Measurements from ENCODE around the gene SLC16A13. TPM values are rescaled to one million over a fixed set of nuclear protein-coding genes. Genes with fewer than 3 reads are reported as not detected.
"Not testable (repeated sequence)": the region's sequence is repeated elsewhere in the genome, so short reads cannot be mapped to it uniquely, and the experiment has no call there.

The SLC16A13 gene, protein sequence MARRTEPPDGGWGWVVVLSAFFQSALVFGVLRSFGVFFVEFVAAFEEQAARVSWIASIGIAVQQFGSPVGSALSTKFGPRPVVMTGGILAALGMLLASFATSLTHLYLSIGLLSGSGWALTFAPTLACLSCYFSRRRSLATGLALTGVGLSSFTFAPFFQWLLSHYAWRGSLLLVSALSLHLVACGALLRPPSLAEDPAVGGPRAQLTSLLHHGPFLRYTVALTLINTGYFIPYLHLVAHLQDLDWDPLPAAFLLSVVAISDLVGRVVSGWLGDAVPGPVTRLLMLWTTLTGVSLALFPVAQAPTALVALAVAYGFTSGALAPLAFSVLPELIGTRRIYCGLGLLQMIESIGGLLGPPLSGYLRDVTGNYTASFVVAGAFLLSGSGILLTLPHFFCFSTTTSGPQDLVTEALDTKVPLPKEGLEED
- total RNA-seq (2022) (7.5 and 11.1 TPM in 2 replicates), Bru-seq, nascent RNA (percentile 56 among the genes with signal in this experiment), BruChase-seq, experiment 1, labeled RNA remaining after a 6-hour chase (percentile 52 among the genes with signal in this experiment), BruChase-seq, experiment 2, labeled RNA remaining after a 2-hour chase (percentile 56 among the genes with signal in this experiment)
- long read RNA-seq, partial matches to known transcripts, result 1 of 3 reads
- long read RNA-seq, other reads (novel, unspliced or antisense), result 0 of 3 reads

DNA sequence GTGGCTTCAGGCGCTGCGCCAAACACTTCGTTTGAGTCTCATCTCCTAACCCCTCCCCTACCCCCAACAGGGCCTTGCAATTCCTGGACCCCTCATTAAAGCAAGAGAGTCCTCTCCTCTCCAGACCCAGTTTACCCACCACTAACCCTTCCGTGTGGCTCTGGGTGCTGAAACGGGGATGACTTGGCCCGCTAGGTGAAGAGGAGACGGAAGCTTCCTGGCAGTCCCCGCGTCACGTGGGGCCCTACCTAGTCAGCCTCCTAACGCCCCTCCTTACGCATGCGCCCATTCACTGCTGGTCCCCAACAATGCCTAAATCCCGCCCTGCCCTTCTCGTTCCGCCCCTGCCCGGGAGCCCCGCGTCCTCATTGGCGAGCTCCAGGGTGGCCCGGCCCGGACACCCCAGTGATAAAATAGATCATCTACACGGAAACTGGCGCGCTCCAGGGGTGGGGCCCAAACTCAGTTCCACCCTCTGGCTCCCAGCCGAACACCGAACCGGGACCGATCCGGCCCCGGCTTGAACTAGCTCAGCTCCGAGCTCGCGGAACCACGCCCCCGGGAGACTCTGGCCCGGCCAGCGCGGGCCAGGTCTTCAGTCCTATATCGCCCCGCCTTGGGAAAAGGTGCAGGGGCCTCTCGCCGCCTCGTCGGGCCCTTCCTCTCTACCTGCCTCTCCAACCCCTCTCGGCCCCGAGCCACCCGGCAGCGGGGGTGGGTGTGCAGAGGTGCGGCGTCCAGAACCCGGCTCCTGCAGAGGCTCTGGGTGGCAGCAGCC is at the start of gene SLC16A13:
Gene SLC16A13, plus strand, starts transcription at position 425 of the 778 bp plus-strand sequence. CDS start 368 bp downstream, outside the sequence.
- Mint-ChIP-seq H3K27ac (ENCODE audit: low read depth, unreplicated experiment) (peak within 1 kb of the TSS; percentile 92), H3K36me3 (ENCODE audit: insufficient read depth, unreplicated experiment) (peaks cover 10% of the 10 kb centered on the region), H3K27me3 (ENCODE audit: insufficient read depth, unreplicated experiment) (no peaks in the 10 kb centered on the region), H3K9me3 (ENCODE audit: unreplicated experiment) (no peaks in the 10 kb centered on the region), H3K4me3 (ENCODE audit: unreplicated experiment) (peak within 1 kb of the TSS; percentile 92), H3K4me1 (ENCODE audit: insufficient read depth, unreplicated experiment) (peaks cover 21% of the 10 kb centered on the region)
- TF ChIP-seq, protein P1, sequence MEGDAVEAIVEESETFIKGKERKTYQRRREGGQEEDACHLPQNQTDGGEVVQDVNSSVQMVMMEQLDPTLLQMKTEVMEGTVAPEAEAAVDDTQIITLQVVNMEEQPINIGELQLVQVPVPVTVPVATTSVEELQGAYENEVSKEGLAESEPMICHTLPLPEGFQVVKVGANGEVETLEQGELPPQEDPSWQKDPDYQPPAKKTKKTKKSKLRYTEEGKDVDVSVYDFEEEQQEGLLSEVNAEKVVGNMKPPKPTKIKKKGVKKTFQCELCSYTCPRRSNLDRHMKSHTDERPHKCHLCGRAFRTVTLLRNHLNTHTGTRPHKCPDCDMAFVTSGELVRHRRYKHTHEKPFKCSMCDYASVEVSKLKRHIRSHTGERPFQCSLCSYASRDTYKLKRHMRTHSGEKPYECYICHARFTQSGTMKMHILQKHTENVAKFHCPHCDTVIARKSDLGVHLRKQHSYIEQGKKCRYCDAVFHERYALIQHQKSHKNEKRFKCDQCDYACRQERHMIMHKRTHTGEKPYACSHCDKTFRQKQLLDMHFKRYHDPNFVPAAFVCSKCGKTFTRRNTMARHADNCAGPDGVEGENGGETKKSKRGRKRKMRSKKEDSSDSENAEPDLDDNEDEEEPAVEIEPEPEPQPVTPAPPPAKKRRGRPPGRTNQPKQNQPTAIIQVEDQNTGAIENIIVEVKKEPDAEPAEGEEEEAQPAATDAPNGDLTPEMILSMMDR (IDR thresholded peaks at IDR 0.05; ENCODE audit: unreplicated experiment), result no peak
- intact Hi-C loops (cut with micrococcal nuclease), result no loop called here
- CTCF ChIA-PET, result interaction anchor here (1.0 to 1.2 kb wide), 2 partner anchors 10 to 14 kb away, joined by 3 to 7 read pairs; no protein-coding TSS in a partner anchor
- POLR2A ChIA-PET, result interaction anchor here (0.6 to 2.0 kb wide), 30 partner anchors 10 to 848 kb away, joined by 3 to 21 read pairs (median 4); partner anchors contain the start of genes ACADVL, DLG4, DVL2 and MPDU1
- DNase-seq (ENCODE audit: unreplicated experiment), result peak; percentile 99
- BruUV-seq (replicated peaks), result no TSS peak

DNA sequence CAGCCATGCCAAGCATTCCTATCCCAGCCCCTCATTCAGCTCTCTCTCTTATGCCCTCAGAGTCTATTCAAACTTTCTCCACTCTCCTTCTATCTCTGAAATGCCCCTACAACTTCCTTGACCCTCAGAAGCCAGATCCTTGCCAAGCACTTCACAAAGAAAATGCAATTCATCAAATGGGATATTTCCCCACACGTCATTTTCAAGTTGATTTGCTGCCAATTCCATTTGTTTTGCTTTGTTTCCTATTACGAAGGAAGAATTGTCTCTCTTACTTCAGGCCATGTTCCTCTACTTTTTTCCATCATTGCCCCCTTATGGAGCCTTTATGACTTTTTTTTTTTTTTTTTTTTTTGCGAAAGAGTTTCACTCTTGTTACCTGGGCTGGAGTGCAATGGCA is 49.1 kb upstream of the SLC16A13 start:
- POLR2A ChIA-PET, result no interaction called here
- no peaks in the 10 kb centered on the region for H3K4me1 Mint-ChIP-seq (ENCODE audit: insufficient read depth, unreplicated experiment)
- no peak for DNase-seq (ENCODE audit: unreplicated experiment)
- CTCF ChIA-PET, result no interaction called here
- no peaks in the 10 kb centered on the region for H3K27me3 Mint-ChIP-seq (ENCODE audit: insufficient read depth, unreplicated experiment)
- TF ChIP-seq, protein P1 (IDR thresholded peaks at IDR 0.05; ENCODE audit: unreplicated experiment), result no peak
- H3K36me3 Mint-ChIP-seq (ENCODE audit: insufficient read depth, unreplicated experiment), result no peaks in the 10 kb centered on the region
- H3K4me3 Mint-ChIP-seq (ENCODE audit: unreplicated experiment), result no peak overlapping the region
- intact Hi-C loops (cut with micrococcal nuclease), result no loop called here
- no peaks in the 10 kb centered on the region for H3K9me3 Mint-ChIP-seq (ENCODE audit: unreplicated experiment)
- H3K27ac Mint-ChIP-seq (ENCODE audit: low read depth, unreplicated experiment), result no peak overlapping the region
- BruUV-seq (replicated peaks), result no TSS peak

DNA sequence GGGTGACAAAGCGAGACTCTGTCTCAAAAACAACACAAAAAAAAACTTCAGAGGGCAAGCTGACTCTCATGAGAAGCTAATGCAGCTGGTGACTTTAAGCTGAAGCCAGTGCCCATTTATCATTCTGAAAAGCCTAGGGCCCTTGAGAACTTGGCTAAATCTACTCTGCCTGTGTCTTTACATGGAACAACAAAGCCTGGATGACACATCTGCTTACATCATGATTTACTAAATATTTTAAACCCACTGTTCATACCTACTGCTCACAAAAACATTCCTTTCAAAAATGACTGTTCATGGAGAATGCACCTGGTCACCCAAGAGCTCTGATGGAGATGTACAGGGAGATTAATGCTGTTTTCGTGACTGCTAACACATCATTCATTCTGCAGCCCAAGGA is 46.0 kb upstream of the SLC16A13 start:
- no peaks in the 10 kb centered on the region for H3K9me3 Mint-ChIP-seq (ENCODE audit: unreplicated experiment)

DNA sequence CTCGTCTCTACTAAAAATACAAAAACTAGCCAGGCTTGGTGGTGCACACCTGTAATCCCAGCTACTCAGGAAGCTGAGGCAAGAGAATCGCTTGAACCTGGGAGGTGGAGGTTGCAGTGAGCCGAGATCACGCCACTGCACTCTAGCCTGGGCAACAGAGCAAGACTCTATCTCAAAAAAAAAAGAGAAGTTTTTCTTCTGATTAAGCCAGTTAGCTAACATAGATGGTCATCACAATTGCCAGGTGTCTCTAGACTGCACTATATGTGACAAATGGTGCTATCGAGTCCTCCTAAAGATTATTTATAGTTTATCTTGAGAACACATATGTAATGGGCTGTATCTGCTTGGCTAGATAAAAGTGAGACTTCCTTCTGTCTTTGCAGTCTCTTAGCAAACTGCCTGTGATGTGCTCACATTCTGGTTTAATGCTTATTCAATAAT is 42.2 kb upstream of the SLC16A13 start:
- H3K9me3 Mint-ChIP-seq (ENCODE audit: unreplicated experiment); DNase-seq (ENCODE audit: unreplicated experiment); H3K4me1 Mint-ChIP-seq (ENCODE audit: insufficient read depth, unreplicated experiment); BruUV-seq (replicated peaks); POLR2A ChIA-PET; H3K4me3 Mint-ChIP-seq (ENCODE audit: unreplicated experiment); H3K27ac Mint-ChIP-seq (ENCODE audit: low read depth, unreplicated experiment); H3K27me3 Mint-ChIP-seq (ENCODE audit: insufficient read depth, unreplicated experiment); intact Hi-C loops (cut with micrococcal nuclease): not testable (repeated sequence)
- CTCF ChIA-PET, result interaction anchor here (0.7 to 1.6 kb wide), 3 partner anchors 79 to 327 kb away, joined by 3 to 4 read pairs (median 3); no protein-coding TSS in a partner anchor
- peaks cover 22% of the 10 kb centered on the region for H3K36me3 Mint-ChIP-seq (ENCODE audit: insufficient read depth, unreplicated experiment)

More for the DNA sequence above, 46.0 kb upstream of the SLC16A13 start:
- Mint-ChIP-seq H3K36me3 (ENCODE audit: insufficient read depth, unreplicated experiment) (peaks cover 11% of the 10 kb centered on the region), H3K27me3 (ENCODE audit: insufficient read depth, unreplicated experiment) (no peaks in the 10 kb centered on the region), H3K4me1 (ENCODE audit: insufficient read depth, unreplicated experiment) (no peaks in the 10 kb centered on the region), H3K4me3 (ENCODE audit: unreplicated experiment) (no peak overlapping the region), H3K27ac (ENCODE audit: low read depth, unreplicated experiment) (no peak overlapping the region)
- intact Hi-C loops (cut with micrococcal nuclease), result no loop called here
- ChIA-PET POLR2A (interaction anchor here (0.6 to 0.9 kb wide), 3 partner anchors 79 to 201 kb away, joined by 3 to 4 read pairs (median 3); no protein-coding TSS in a partner anchor), CTCF (interaction anchor here (0.6 to 2.3 kb wide), 4 partner anchors 14 to 340 kb away, joined by 3 to 16 read pairs (median 6); no protein-coding TSS in a partner anchor)
- TF ChIP-seq, protein P1 (IDR thresholded peaks at IDR 0.05; ENCODE audit: unreplicated experiment), result no peak
- peak; percentile 3 for DNase-seq (ENCODE audit: unreplicated experiment)
- no TSS peak for BruUV-seq (replicated peaks)
